Coronary artery (tissue), 2 donors: Measurements from ENCODE around the gene SDS.

Experiments
- DNase-seq: peaks from one replicate; pipeline ENCODE4 v3.0.0-alpha.2; 2017; ENCODE audit warnings: low spot score
- H3K27ac ChIP-seq, 2 donors: fragments of 200-600 bp; sonication (generic); one replicate each; pipeline ENCODE4 v1.5.1; 2016 to 2019
- H3K4me3 ChIP-seq: fragments of 200-600 bp; sonication (generic); 2 replicates; pipeline ENCODE4 v1.5.1; 2016; ENCODE audit warnings: mild to moderate bottlenecking, moderate library complexity
- TF ChIP-seq, protein P1 (sequence below): fragments of 200-600 bp; sonication (generic); IDR thresholded peaks from one replicate; pipeline ENCODE4 v1.5.1; 2019; ENCODE audit warnings: antibody characterized with exemption

The SDS gene

DNA sequence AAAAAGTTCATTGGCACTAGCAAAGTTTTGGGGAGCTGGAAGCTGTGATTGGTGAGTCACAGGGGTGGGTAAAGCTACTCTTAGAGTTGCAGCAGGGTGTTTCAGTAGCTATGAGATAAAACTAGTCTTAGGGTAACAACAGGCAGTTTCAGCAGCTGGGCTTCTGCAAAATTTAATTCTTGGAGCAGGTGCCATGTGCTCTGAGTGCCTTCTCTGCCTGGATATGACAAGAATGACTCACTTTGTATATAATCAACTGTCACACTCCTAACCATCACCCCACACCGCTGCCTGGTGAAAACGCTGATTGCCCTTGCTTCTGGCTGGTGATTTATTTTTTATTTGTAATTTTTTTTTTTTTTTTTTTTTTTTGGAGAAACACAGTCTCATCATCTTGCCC, 55.8 kb downstream of the SDS start:
- Histone ChIP-seq H3K4me3 (no peak overlapping the region), H3K27ac (no peak overlapping the region)
- no peak for DNase-seq
- TF ChIP-seq, protein P1, sequence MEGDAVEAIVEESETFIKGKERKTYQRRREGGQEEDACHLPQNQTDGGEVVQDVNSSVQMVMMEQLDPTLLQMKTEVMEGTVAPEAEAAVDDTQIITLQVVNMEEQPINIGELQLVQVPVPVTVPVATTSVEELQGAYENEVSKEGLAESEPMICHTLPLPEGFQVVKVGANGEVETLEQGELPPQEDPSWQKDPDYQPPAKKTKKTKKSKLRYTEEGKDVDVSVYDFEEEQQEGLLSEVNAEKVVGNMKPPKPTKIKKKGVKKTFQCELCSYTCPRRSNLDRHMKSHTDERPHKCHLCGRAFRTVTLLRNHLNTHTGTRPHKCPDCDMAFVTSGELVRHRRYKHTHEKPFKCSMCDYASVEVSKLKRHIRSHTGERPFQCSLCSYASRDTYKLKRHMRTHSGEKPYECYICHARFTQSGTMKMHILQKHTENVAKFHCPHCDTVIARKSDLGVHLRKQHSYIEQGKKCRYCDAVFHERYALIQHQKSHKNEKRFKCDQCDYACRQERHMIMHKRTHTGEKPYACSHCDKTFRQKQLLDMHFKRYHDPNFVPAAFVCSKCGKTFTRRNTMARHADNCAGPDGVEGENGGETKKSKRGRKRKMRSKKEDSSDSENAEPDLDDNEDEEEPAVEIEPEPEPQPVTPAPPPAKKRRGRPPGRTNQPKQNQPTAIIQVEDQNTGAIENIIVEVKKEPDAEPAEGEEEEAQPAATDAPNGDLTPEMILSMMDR = no peak

DNA sequence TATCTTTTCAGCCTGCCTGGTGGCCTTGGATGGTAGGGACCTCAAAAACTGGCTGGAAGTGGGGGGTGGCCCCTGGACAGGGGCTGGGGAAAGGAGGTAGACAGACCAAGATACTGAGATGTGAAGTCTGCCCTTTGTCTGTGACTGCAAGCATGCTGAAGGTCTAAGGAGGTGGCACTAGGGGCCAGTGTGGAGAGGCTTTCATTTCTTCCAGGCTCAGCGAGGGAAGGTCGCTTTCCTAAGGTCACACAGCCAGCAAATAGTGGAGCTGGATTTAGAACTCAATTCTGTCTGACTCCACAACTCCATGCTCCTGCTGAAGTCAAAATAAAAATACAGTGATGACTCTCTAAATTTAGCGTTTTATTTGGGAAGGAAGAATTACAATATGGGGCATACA, 56.6 kb downstream of the SDS start:
- TF ChIP-seq, protein P1 = no peak
- no peak overlapping the region for H3K4me3 ChIP-seq
- no peak overlapping the region for H3K27ac ChIP-seq
- no peak for DNase-seq

DNA sequence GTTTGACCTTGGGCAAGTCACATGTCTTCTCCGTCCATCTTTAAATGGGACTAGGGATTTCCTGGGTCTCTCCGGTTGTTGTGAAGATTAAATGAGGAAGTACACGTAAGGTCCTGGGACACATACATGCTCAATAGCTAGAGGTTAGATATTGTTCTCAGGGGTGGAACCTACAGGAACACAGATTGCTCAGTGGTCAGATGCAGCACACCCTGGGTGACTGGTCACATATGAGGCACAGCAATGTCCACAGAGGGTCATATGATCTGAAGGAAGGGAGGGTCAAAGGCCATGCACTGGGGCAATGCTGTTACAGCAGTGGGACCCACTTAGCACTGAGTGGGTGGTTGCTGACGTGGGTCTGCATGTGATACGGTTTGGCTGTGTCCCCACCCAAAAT, 57.3 kb downstream of the SDS start:
- no peak overlapping the region for H3K4me3 ChIP-seq
- no peak overlapping the region for H3K27ac ChIP-seq
- TF ChIP-seq, protein P1 = no peak
- no peak for DNase-seq

DNA sequence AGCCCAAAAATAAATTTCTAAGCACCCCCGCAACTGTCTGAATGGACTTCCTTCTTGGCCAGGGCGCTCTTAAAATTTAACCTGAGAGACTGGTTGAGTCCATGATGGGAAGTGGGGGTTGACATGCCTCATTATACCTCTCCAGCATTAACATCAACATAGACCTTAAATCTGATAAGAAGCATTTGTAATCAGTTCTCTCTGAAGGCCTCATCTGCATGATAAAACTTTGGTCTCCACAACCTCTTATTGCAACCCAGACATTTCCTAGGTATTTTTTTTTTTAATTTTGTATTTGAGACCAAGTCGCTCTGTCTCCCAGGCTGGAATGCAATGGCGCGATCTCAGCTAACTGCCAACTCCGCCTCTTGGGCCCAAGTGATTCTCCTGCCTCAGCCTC, 58.4 kb downstream of the SDS start:
- no peak overlapping the region for H3K27ac ChIP-seq
- no peak for DNase-seq
- TF ChIP-seq, protein P1 = no peak
- H3K4me3 ChIP-seq = no peak overlapping the region
